ENCODE data around the gene USP6NL. TPM values are rescaled to one million over a fixed set of nuclear protein-coding genes. Genes with fewer than 3 reads are reported as not detected.

The USP6NL gene
- total RNA-seq, 2 donors from 2014 or later = 9.6 to 10.5 TPM

GRCh38 chr10:11612021-11613001 lies 861 bp upstream of the USP6NL start:
- Histone ChIP-seq H3K27me3 (no peaks in the 10 kb centered on the region), H3K36me3 (no peaks in the 10 kb centered on the region), H3K4me3 (peak overlapping the region; percentile 91 to 95), H3K27ac (peak overlapping the region; percentile 79 to 87), H3K9me3 (peaks cover 0 to 2% of the 10 kb centered on the region in 2 donors), H3K4me1 (peaks cover 0 to 17% of the 10 kb centered on the region in 2 donors)
- TF ChIP-seq CTCF (IDR thresholded peaks at IDR 0.05) = no peak
- DNase-seq (ENCODE audit: low spot score) = no peak

GRCh38 chr10:11610826-11611247 lies 613 bp downstream of the USP6NL start:
- Histone ChIP-seq H3K27me3 (no peaks in the 10 kb centered on the region), H3K4me3 (peak overlapping the region; percentile 91 to 95), H3K4me1 (peaks cover 0 to 17% of the 10 kb centered on the region in 2 donors), H3K36me3 (no peaks in the 10 kb centered on the region), H3K27ac (peak overlapping the region; percentile 87 to 88), H3K9me3 (no peaks in the 10 kb centered on the region)
- DNase-seq (ENCODE audit: low spot score) = peak; percentile 68
- TF ChIP-seq CTCF (IDR thresholded peaks at IDR 0.05) = no peak

- Histone ChIP-seq H3K4me3 (peak overlapping the region; percentile 91 to 95), H3K36me3 (no peaks in the 10 kb centered on the region), H3K27me3 (no peaks in the 10 kb centered on the region), H3K27ac (peak overlapping the region; percentile 87 to 88), H3K9me3 (no peaks in the 10 kb centered on the region), H3K4me1 (peaks cover 0 to 17% of the 10 kb centered on the region in 2 donors)
- DNase-seq (ENCODE audit: low spot score) = no peak
- TF ChIP-seq CTCF (IDR thresholded peaks at IDR 0.05) = no peak
Observed at GRCh38 chr10:11610166-11610825, 1.2 kb downstream of the USP6NL start.

- no peak for DNase-seq (ENCODE audit: low spot score)
- TF ChIP-seq CTCF (IDR thresholded peaks at IDR 0.05) = no peak
- H3K4me3 ChIP-seq = no peak overlapping the region
- peaks cover 0 to 17% of the 10 kb centered on the region in 2 donors for H3K4me1 ChIP-seq
- no peaks in the 10 kb centered on the region for H3K9me3 ChIP-seq
- H3K27ac ChIP-seq = peak overlapping the region in 1 of 2 donors; percentile 87
- H3K36me3 ChIP-seq = no peaks in the 10 kb centered on the region
- H3K27me3 ChIP-seq = no peaks in the 10 kb centered on the region
Observed at GRCh38 chr10:11609492-11610093, 1.9 kb downstream of the USP6NL start.

- Histone ChIP-seq H3K27me3 (no peaks in the 10 kb centered on the region), H3K4me3 (no peak overlapping the region), H3K9me3 (no peaks in the 10 kb centered on the region), H3K36me3 (no peaks in the 10 kb centered on the region), H3K27ac (no peak overlapping the region), H3K4me1 (peaks cover 0 to 17% of the 10 kb centered on the region in 2 donors)
- no peak for TF ChIP-seq CTCF (IDR thresholded peaks at IDR 0.05)
- no peak for DNase-seq (ENCODE audit: low spot score)
Observed at GRCh38 chr10:11609052-11609451, 2.4 kb downstream of the USP6NL start.

Measured in right atrium auricular region (tissue), 2 donors.